A204.1 (cell line): ENCODE data around the gene FRMD4A.

Experiments
- FAIRE-seq: peaks from 2 replicates; lab custom pipeline; 2012; peaks lifted over from hg19 to GRCh38; lab: Jason Lieb, UNC

Gene FRMD4A

GRCh38 chr10:14340051-14340744 lies 9.5 kb upstream of the FRMD4A start:
- FAIRE-seq = no peak

- no peak for FAIRE-seq
Observed at GRCh38 chr10:14336736-14337135, 6.0 kb upstream of the FRMD4A start.

GRCh38 chr10:14334771-14335170 lies 4.0 kb upstream of the FRMD4A start:
- FAIRE-seq = no peak

- no peak for FAIRE-seq
Observed at GRCh38 chr10:14333606-14334005, 2.9 kb upstream of the FRMD4A start.

- FAIRE-seq = no peak
Observed at GRCh38 chr10:14332903-14333302, 2.2 kb upstream of the FRMD4A start.

- FAIRE-seq = no peak
Observed at GRCh38 chr10:14329746-14330173, 964 bp downstream of the FRMD4A start.

- FAIRE-seq = no peak
Observed at GRCh38 chr10:14328881-14329672, 1.6 kb downstream of the FRMD4A start.

GRCh38 chr10:14327527-14327926 lies 3.2 kb downstream of the FRMD4A start:
- no peak for FAIRE-seq

GRCh38 chr10:14326581-14326980 lies 4.1 kb downstream of the FRMD4A start:
- no peak for FAIRE-seq

GRCh38 chr10:14325325-14325955 lies 5.3 kb downstream of the FRMD4A start:
- FAIRE-seq = no peak

- no peak for FAIRE-seq
Observed at GRCh38 chr10:14322526-14323188, 8.1 kb downstream of the FRMD4A start.

- FAIRE-seq = no peak
Observed at GRCh38 chr10:14318007-14318406, 12.7 kb downstream of the FRMD4A start.

GRCh38 chr10:14312014-14312413 lies 18.7 kb downstream of the FRMD4A start:
- FAIRE-seq = no peak

GRCh38 chr10:14311206-14311957 lies 19.3 kb downstream of the FRMD4A start:
- FAIRE-seq = no peak

- no peak for FAIRE-seq
Observed at GRCh38 chr10:14309593-14309992, 21.1 kb downstream of the FRMD4A start.

- no peak for FAIRE-seq
Observed at GRCh38 chr10:14306190-14306589, 24.5 kb downstream of the FRMD4A start.

- no peak for FAIRE-seq
Observed at GRCh38 chr10:14304046-14304445, 26.7 kb downstream of the FRMD4A start.

- FAIRE-seq = no peak
Observed at GRCh38 chr10:14302035-14302434, 28.7 kb downstream of the FRMD4A start.

GRCh38 chr10:14299556-14299955 lies 31.2 kb downstream of the FRMD4A start:
- FAIRE-seq = no peak

GRCh38 chr10:14296065-14296709 lies 34.5 kb downstream of the FRMD4A start:
- no peak for FAIRE-seq

GRCh38 chr10:14294347-14295059 lies 36.2 kb downstream of the FRMD4A start:
- no peak for FAIRE-seq
